GM18907 (cell line): Measurements from ENCODE around the gene COBL.
"Not testable (repeated sequence)": the region's sequence is repeated elsewhere in the genome, so short reads cannot be mapped to it uniquely, and the experiment has no call there.

ENCODE experiments used
- ATAC-seq: cut with Tn5 transposase; IDR thresholded peaks from one replicate; pipeline ENCODE4 v1.9.1; 2021; ENCODE audit warnings: mild to moderate bottlenecking, moderate library complexity; ENCODE audit not compliant: unreplicated experiment

COBL gene

DNA sequence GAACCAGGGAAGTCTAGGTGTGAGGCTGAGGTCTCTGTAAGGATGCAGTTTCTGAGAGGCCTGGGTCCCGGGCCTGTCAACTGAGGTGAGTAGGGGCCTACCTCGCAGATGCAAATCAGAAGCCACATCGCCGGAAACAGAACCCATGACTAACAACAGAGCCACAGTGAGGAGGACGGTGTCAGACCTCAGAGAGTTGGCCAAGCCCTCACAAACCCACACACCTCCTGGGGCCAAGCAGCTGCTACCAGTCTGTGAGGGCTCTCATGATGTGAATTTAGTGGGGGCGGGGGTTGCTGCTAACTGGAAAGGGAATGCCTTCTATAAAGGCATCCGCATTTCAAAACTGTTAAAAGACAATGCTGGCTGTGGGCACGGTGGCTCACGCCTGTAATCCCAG is 103.0 kb downstream of the COBL start:
- no peak for ATAC-seq

DNA sequence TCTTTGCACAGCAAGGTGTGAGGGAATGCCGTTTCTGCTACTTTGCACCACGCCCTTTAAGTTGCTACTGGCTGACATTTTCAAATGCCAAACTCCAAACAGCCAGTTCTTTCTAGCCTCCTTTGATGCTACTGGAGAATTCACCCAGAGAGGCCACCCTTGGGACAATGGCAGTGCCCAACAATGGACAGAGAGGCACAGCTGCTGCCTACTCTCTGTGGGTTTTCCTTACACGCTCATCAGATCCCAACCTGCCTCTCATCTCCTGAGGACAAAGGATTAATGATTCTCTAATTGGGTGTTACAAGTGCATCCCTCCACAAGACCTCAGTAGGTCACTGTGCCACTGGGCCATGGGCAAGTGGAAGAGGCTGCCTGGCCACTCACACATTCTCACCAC is 105.8 kb downstream of the COBL start:
- ATAC-seq, result no peak

DNA sequence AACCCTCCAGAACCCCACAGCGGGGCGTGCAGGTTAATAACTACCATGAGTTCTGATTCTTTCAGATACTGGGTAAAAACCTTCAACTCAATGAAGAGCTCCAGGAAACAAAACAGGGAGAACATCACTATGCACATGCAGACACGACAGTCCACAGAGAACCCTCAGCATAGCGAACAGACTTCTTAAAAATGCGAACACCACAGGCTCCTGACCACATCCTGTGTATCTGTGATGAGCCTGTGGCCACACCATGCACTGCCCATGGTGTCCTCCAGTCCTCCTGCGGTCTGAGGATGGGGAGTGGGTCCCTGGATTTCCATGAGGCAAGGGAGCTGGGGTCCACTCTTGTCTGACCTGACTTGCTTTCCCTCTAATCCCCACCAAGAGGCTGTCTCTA is 107.2 kb downstream of the COBL start:
- ATAC-seq, result no peak

DNA sequence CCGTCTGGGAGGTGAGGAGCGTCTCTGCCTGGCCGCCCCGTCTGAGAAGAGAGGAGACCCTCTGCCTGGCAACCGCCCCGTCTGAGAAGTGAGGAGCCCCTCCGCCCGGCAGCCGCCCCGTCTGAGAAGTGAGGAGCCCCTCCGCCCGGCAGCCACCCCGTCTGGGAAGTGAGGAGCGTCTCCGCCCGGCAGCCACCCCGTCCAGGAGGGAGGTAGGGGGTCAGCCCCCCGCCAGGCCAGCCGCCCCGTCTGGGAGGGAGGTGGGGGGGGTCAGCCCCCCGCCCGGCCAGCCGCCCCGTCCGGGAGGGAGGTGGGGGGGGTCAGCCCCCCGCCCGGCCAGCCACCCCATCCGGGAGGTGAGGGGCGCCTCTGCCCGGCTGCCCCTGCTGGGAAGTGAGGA is 108.5 kb downstream of the COBL start:
- ATAC-seq, result not testable (repeated sequence)

DNA sequence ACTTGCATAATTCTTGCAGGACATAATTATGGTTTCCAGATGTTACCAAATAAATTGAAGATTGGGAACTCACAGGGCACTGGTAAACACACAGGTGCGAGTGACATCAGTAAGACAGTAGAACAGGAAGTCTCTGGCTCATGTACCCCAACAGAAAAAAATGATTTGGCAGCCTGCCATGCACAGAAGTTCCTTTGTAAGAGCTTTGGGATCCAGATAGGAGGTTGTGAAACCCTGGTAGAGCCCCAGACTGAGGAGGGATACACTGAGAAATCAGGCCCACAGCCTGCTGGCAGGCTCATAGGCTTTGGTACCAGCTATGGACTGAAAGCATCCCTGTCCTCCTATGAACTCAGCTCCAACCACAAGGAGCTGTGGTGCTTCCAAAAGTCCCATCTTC is 118.0 kb downstream of the COBL start:
- ATAC-seq, result no peak

DNA sequence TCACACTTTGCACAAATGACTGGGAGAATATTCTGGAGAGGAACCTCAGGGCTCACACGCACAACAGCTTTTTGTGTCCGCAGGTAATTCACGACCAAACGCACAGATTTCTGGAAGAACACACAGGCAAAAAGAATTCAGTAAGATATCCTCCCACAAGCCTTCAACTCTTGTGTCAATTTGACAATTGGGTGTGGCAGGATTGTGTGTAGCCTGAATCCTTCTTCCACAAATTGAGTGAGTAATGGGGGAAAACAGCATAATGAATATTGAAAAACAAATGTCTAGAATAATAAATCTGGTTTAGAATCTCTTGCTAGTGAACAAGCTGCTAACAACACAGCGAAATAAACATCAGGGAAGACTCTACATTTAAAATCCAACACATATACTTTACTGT is 125.6 kb downstream of the COBL start:
- ATAC-seq, result no peak

DNA sequence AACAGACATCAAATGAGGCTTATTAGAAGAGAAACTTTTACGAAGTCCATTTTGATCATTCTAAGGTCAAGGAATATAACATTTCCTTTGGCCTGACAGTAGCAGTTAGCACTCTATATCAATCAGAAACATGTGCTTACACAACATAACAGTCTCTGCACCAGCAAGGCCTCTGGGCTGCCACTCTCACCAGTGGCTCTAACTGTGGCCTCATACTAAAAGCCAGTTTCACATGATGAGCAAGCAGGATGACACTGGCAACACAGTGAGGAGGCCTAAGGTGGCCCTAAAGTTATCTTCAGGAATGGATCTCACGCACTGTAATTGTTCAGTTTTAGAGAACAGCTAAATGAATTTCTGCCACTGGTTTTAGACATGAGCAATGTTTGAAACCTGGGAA is 126.8 kb downstream of the COBL start:
- no peak for ATAC-seq

DNA sequence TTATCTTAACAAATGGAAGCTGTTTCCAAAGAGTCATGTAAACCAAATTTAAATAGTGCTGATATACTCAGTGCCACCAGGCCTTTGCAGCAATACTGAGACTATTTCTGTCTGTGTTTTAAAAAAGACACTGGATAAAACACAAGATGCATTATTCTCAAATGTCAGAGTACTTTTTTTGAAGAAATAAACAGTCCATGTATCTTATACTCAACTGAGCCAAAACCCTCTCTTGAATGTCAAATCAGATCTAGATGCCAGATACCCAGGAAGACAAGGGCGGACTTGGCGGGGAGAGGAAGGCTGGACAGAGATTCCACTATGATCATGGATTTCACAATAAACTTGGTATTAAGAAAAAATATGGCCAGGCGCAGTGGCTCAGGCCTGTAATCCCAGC is 127.6 kb downstream of the COBL start:
- ATAC-seq, result no peak

DNA sequence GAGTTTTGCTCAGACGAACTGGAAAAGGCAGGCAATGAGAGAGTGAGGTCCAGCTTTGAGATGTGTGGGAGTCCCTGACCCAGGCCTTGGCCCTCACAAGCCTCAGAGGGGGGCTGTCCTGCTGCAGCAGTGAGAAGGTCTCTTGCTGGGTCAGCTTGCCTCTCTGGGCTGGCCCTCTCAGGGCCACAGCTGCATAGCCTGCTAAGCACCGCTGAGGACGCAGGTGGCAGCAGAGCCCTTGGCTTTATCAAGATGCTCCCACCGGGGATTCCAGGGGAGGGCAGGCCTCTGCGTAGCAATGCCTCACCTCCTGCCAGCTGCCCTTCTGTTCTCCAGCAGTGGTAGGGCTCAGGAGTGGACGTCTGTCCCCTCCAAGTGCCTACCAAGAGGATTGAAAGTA is 128.7 kb downstream of the COBL start:
- ATAC-seq, result no peak

DNA sequence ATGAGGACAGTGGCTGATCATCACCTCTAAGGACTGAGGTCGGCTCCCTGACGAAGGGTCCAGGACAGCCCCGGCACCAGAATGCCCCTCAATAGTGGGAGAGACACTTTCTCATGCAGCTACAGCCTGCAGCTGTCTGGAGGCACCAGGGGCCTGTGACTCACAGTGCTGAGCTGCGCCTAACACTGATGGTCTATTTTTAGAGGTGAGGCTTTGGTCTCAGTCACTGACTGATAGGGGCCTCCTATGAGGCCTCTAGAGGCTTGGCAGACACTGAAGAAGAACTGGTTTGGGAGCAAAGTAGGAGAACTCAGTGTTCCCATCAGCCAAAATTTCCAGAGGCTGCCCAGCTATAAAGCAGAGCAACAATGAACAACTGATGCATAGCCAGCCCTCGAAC is 130.1 kb downstream of the COBL start:
- ATAC-seq, result no peak

DNA sequence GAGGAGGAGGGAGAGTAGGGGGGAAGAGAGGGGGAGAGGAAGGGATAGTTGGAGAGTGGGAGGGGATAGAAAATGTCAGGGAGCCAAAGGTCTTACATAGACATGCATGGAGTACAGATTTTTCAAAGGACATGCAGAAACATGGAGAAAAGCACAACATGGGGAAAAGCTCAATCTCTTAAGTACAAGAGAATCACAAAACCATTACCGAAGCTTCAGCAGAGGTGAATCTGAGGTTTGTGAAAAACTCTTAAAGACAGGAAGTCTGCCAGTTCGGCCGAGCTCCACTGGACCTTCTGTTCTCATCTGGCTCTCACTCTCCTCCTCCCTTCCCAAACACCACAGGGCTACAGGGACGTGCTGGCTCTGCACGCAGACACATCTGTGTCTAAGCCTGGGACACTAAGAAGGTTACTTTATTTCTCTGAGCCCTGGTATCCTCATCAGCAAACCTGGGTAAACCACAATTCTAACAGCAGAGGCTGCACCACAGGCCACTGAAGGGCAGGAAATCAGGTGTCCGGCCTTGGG is 133.9 kb downstream of the COBL start:
- ATAC-seq, result no peak

DNA sequence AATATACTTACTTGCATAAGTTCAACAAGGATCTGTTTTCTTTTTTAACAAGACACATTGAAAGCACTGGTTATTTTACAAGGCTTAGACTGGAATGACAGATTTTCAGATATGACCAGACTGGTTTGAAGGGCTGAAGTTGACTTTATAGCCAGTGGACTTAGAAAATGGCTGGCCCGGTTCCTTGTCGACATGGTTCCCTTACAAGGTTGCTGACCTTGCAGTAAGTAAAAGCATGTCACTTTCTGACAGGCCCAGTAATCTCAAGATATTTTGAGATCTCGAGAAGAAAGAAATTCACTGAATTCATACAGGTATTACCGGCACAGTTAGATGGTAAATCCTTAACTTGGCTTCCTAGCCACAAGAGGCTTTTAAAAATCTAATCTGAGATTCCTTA is 136.5 kb downstream of the COBL start:
- no peak for ATAC-seq

DNA sequence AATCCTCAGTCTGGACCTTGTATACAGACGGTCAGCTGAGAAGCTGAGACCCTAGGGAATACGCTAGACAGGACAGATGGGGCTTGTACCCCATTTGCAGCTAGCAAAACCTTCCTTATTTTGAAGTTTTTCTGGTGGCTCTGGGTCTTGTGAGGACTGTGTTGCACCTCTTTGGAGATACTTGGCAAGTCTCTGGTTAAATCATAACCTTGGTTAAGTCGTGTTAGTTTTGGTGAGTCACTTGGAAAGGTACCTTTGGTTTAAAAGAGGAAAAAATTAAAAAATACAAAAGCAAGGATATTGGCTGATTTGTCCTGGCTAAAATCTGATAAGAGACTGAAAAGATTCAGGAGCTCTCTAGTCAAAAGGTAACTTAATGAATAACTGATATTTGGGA is 140.6 kb downstream of the COBL start:
- no peak for ATAC-seq

DNA sequence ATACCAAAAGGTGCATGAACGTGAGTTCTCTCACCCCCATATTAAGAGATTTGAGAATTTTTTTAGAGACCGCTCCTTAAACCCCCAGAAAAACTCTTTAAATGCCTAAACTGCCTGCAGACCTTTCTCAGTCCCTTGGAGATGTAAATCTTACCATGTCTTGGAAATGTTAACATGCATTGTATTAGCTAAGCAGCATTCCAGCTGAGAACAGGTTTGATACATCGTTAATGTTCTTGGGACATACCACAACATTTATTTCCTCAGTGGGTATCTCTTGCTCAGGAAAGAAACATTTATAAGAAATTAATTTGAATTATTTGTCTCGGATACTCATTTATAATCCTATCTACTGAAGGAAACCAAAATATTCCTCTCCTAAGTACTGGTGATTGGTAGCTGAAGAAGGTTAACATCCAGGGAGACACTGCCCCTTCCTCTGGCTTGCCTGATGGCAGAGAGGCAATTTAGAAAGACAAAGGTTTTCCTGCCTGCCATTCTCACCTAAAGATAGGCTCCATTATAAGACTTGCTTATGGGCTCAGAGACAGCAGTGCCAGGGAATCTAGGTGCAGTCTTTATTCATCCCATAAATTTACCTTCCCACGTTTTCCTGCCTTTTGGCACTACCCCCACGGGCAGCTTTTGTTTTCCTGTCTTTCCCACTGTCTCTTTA is 141.2 kb downstream of the COBL start:
- no peak for ATAC-seq

DNA sequence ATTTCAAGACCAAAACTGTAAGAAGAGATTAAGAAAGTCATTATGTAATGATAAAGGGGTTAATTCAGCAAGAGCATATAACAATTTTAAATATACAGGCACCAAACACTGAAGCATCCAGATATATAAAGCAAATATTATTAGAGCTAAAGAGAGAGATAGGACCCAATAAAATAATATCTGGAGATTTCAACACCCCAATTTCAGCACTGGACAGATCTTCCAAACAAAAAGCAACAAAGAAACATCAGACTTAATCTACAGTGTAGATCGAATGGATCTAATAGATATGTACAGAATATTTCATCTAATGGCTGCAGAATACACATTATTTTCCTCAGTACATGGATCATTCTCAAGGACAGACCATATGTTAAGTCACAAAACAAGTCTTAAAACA is 151.3 kb downstream of the COBL start:
- no peak for ATAC-seq

DNA sequence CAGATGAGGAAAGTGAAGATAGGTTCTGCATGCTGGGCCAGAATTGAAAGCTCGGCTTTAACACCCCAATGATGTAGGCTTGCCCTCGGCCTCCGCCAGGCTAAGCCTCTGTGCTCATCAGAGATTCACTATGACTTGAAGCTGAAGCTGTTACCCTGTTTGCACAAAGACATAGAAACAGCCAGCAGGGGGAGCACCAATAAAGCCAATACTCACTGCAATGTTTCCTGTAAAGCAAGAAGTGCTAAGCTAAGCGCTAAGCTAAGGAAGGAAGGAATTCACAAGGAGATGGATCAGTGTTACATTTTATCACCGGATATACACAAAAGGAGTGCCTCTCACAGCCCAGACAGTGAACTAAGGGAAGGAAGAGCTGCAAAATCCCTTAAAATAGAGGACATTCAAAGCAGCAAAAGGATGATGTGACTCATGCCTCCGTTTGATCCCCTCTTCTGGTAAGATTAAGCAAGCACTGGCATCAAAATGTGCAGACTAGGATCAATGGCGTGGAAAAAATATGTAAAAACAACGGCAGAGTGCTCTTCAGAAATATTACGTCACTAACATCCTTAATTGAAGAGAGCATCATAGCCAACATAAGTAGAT is 153.8 kb downstream of the COBL start:
- ATAC-seq, result peak; percentile 97

DNA sequence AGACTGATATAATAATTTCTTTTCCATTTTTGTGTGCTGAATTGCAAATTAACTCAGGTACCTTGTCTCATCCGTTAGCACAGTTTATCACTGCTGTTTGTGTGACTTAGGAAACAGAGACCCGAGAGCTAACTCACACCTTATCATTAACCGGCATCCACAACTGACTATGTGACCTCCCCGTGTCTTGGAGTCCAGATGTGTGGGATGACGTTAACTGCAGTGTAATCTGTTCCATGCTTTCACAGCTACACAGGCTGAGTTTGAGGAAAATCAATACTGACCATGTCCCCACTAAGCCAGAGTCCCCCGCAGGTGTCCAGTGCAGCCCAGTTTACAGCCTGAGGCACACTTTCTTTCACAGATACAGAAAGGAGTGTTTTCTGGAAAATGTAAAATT is 154.7 kb downstream of the COBL start:
- ATAC-seq, result no peak

DNA sequence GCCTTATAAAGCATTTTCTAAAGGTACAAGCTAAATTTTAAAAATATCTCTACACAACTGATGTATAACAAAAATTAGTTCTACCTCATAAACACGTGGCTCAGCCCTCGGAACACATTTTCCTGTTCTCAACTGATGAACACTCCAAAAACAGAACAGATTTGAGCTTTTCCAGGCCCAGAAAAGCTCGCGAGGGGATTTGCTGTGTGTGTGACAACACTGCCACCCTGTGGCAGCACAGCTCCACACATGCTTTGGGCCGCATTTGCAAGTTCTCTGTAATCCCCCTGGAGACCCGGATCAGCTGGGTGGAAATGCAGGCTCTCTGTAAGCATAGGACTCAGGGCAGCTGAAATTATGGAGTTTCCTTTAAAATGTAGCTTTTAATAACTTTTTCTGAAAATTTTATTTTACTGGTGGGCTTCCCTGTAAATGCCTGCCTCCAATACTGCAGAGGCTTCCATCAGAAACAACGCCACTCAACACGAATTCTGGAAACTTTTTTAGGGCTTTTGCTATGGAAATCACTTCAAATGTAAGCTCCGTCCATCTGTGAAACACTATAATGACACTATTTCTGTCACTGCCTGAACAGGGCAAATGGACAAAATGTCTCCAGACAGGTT is 155.5 kb downstream of the COBL start:
- ATAC-seq, result peak; percentile 59

DNA sequence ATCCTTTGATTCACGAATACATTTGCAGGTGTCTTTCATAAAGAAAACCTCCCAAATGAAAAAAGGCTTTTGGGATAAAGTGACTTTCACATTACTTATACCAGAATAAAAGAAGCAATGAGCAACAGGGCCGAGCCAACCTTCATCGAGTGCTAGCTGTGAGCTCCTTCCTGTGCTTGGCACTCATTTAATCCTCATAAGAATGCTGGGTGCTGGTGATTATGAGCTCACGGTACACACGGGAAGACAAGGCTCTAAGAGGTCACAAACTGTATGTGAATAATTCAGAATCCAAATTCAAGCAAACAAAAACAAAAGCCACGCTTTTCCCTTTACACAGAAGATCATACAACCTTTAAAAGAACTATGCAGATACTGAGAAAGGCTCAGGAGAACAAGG is 156.2 kb downstream of the COBL start:
- no peak for ATAC-seq

DNA sequence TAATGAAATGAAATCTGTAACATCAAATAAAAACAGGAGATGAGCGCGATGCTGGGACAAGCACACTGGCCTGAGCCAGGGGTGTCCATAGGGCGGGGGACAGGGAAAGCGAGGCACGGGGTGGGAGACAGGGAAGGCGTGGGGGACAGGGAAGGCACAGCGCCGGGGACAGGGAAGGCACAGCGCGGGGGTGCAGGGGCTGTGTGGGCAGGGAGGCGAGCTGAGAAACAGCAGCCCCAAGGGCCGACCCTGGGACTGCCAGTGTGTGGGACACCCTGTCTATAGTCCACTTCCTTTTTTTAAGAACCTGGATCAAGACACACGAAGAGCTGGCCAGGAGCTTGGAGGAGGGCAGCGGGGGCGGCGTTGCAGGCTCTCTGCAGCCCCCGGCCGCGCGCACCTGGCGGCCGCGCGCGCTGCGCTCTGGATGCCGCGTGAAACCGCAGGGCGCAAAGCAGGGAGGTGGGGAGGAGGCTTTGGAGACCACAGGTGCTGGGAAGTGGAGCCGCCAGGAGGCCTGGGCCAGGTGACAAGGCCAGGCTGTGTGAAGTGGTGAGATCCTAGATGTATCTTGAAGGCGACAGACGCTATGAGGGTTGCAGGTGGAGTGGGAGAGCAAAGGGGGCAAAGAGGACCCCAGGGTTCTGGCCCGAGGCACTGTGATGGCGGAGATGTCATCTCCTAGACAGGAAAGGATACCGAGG is 157.7 kb downstream of the COBL start:
- ATAC-seq, result no peak

DNA sequence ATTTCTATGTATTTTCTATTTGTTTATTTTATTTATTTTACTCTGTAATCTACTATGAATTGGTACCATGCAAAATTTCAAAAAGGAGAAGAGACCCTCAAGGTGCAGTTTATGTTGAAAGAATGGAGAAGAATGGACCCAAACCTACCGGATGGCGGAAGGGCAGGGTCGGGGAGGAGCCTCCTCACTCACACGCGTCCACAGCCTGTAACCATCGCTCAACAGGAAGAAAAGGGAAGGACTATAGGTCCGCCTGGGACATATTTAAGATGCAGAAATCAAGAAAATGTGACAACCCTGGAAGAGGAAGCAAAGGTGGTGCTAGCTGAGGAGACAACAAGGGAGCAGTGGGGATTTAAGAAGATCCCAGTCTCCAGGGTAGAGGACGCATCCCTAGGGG is 158.4 kb downstream of the COBL start:
- ATAC-seq, result no peak

DNA sequence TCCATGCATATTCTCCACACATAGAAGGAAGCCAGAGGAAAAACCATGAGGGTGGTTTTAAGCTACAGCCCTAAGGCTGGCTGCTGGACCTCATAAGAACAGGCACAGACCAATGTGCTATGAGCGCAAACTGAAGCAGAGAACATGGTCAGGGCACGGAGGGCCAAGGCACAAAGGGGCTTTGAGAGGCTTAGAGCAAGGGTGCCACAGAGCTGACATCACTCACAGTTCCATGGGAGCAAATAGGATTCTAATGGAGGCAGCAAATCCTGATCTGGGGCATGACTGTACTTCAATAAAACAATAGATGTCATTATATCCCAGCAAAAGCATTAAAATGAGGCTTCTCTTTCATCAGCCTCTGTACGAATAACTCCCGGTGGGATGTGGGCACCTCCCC is 162.4 kb downstream of the COBL start:
- ATAC-seq, result no peak
